ENCODE measurements around the gene PRSS53.

- no peak for TF ChIP-seq POLR2A (IDR thresholded peaks at IDR 0.05)
- TF ChIP-seq CTCF (IDR thresholded peaks at IDR 0.05 in 8 of 11, conservative IDR thresholded peaks at IDR 0.05 in 3 of 11): no peak
Measured at GRCh38 chr16:31134091-31134571, 45.4 kb upstream of the PRSS53 start.
